ENCODE measurements around the gene GPR155.

- TF ChIP-seq POLR2AphosphoS5 (IDR thresholded peaks at IDR 0.05; ENCODE audit: low read depth, low read length) (no peak), POLR2A (IDR thresholded peaks at IDR 0.05; ENCODE audit: low read depth, low read length) (no peak), TAF1 (IDR thresholded peaks at IDR 0.05; ENCODE audit: low read depth, low read length) (no peak)
These were observed 94.1 kb downstream of the GPR155 start for GRCh38 chr2:174392706-174393105.
